NCI-H69 (cell line): ENCODE data around the gene LBP.
"Not testable (repeated sequence)": the region's sequence is repeated elsewhere in the genome, so short reads cannot be mapped to it uniquely, and the experiment has no call there.

Experiments used
- DNase-seq: peaks from one replicate; lab custom pipeline; 2025; lab: John Stamatoyannopoulos, UW

LBP gene

DNA sequence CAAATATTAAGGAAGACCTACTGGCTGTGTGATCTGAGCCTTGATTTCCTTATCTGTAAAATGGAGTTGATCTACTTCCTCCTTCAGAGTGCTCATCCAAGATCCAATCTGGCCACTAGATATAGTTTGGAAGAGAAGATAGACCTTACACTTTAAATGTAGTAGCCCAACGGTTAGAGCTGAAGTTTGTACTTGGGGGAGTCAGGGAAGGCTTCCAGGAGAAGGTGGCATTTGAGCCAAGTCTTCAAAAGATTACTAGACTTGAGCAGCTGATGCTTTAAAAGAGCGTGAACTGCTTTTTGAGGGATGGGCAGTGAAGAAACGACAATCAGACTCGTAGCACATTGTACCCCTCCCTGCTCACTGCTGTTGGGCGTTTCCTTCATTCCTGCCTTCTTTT, 3.6 kb downstream of the LBP start:
- no peak for DNase-seq

DNA sequence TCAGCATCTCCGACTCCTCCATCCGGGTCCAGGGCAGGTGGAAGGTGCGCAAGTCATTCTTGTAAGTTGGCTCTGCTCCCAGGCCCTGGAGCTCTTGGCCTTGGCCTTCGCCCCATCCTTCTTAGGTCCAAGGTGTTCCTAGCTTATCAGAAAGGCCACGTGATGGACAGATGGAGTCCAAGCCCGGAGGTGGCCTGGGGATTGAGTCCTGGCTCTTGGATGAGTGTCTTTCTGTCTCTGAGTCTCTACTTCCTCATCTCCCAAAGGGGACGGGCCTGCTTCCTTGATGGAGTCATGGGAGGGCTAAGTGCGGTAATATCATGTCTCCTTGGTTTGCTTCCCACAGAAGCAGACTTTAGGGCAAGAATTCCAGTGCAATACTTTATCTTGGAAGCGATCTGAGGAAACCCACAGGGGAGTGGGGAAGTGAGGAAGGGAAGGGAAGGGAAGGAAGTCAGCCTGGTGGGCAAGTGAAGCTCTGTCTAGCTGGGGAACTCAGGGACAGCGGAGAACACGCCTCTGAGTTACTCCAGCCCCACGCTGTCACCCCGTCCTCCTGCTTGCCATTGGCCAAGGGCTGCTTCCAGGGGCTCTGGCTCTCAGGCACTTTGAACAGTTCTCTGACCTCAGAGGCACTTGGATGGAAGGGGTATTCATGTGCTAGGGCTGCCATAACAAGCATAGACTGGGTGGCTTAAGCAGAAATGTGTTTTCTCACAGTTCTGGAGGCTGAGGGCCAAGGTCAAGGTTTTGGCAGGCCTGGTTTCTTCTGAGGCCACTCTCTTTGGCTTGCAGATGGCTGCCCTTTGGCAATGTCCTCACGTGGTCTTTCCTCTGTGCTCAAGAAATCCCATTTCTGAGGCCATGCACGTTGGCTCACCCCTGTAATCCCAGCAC, 4.8 kb downstream of the LBP start:
- no peak for DNase-seq

DNA sequence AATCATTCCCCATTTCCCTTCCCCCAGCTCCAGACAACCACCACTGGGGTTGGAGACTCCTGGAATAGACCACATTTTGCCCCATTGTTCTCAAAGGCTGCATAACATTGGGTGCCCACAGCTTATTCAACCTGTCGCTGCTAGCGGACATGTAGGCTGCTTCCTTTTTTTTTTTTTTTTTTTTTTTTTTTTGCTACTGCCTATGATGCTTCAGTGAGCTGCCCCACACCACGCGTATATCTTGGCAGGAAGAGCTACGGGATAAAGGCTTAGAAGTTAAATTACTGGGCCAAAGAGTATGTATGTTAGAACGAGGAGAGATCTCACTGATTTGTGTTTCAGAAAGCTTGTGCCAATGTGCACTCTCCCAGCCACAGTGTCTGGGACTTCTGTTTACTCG, 7.0 kb downstream of the LBP start:
- DNase-seq: no peak

DNA sequence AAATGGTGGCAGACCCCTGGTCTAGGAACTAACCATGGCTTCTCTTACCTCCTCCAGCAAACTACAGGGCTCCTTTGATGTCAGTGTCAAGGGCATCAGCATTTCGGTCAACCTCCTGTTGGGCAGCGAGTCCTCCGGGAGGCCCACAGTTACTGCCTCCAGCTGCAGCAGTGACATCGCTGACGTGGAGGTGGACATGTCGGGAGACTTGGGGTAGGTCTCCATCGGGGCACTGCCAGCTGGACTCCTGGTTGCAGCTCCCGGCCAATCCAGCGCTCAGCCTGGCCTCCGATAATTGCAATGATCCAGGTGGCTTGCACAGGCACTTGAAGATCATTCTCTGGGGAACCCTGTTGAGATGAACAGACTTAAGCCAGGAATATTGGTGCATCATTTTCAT, 7.9 kb downstream of the LBP start:
- no peak for DNase-seq

DNA sequence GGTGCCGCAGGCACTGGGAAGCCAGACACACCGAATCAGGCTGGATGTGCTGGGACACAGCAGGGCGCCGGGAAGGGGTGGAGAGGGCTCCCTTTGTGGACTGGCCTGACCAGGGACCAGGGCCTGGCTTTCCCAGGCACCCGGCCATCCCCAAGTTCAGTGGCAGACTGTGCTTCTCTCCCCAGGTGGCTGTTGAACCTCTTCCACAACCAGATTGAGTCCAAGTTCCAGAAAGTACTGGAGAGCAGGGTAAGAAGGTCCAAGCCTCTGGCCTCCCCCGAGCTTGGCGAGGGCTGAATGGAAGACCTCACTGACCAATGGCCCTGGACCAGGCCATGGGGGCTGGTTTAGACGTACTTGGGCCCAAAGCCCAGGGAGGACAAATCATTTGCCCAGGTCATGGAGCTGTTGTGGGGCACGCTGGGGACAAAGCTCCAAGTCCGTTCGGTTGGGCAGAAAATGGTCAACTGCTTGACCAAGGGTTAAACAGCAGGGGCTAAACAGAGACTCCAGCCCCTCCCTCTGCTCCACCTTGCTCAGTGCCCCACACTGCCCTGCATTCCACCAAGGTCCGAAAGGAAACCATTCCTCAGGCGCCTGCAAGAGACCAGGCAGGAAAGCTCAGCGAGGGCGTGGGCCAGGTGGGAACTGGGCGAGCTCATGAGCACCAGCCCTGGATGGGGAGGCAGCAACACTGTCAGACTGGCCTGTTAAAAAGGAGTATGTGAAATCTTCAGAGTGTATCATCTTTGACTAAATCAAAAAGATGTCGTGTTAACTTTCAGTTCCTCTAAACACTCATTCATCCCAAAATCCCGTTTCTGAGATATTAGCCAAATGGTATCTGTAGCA, 9.1 kb downstream of the LBP start:
- DNase-seq: no peak

DNA sequence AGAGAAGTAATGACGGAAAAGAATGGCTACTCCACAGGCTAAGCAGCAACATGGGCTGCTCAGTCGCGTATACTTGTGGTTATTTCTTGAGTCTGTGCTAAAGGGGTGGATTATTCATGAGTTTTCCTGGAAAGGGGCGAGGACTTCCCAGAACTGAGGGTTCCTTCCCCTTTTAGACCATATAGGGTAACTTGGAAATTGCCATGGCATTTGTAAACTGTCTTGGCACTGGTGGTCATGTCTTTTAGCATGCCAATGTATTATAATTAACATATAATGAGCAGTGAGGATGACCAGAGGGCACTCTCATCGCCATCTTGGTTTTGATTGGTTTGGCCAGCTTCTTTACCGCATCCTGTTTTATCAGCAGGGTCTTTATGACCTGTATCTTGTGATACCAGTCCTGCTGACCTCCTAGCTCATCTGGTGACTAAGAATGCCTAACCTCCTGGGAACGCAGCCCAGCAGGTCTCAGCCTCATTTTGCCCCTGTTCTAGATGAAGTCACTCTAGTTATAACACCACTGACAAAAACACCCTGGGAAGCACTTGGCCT, 11.4 kb downstream of the LBP start:
- DNase-seq: no peak

DNA sequence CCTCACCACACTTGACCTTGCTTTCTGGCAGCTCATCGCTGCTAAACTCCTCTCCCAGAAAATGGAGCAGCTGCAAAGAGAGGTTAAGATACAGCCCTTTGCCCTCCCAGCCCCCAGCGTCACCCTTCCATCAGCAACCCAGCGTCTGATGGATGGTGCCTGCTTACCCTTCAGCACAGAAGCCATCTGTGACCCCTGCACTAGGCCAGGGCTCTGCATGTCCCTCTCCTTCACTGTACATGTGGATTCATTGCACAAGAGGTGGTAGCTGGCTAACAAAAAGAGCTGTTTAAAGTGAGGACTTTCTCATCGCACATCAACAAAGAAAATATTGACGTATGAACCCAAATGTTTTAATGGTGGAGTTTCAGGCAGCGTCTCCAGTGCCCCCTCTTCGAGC, 12.3 kb downstream of the LBP start:
- no peak for DNase-seq

DNA sequence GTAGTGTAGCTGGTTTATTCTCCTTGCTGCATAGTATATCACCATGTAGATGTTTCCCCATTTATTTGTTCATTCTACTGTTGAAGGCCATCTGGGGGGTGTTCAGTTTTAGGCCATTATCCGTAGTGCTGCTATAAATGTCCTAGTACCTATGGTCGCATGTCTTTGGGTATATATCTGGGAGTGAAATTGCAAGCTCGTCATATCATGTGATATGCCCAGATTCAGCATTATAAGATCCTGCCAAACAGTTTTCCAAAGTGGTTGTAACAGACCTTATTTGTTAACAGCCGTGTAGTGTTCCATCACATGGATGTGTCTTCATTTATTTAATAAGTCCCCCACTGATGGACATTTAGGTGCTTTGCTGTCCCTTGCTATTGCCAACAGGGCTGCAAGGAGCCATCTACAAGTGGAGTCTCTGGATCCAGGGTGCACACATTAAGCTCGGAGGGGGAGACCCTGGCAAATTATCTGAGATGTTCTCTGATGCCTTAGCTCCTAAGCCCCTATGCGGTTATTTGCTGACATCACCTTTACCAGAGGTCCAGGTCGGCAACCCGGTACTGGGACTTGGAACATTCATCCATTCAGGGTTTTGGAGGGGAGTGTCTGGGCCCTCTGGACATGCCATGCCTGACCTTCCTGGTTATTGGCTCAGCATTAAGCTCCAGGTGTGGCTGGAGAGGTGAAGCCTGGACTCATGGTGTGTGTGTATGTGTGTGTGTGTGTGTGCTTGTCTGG, 16.9 kb downstream of the LBP start:
- no peak for DNase-seq

DNA sequence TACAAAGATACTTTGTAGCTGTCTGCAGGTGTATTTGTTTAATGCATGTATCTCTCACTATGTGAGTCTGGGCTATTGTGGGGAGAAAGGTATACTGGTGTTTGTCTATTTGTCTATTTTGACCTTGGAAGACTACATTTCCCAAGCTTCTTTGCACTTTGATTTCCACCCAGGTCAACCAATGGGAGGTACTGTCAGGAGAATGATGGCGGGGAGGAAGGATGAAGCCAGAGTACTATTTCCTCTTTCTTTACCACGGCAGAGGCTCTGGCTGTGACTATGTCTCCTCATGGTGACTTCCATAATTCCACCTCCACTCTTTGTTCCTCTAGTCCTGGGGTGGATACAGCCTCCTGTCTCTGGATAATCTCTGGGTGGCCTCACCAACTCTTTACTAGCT, 23.1 kb downstream of the LBP start:
- no peak for DNase-seq

DNA sequence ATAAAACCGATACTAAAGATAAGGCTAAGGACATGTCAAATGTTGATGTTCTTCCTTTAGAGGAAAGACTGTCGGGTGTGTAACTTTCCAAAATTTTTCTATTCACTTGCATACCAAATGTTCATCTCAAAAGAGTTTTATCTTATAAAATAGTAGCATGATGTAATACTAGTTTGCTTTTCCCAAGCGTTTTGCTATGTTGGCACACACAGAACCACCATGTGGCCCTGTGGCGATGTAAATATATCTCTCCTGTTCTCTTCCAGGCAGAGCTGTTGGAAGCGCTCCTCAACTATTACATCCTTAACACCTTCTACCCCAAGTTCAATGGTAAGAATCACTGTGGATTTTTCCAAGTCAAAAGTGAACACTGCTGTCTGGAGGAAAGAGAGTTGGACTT, 26.5 kb downstream of the LBP start:
- DNase-seq: no peak

DNA sequence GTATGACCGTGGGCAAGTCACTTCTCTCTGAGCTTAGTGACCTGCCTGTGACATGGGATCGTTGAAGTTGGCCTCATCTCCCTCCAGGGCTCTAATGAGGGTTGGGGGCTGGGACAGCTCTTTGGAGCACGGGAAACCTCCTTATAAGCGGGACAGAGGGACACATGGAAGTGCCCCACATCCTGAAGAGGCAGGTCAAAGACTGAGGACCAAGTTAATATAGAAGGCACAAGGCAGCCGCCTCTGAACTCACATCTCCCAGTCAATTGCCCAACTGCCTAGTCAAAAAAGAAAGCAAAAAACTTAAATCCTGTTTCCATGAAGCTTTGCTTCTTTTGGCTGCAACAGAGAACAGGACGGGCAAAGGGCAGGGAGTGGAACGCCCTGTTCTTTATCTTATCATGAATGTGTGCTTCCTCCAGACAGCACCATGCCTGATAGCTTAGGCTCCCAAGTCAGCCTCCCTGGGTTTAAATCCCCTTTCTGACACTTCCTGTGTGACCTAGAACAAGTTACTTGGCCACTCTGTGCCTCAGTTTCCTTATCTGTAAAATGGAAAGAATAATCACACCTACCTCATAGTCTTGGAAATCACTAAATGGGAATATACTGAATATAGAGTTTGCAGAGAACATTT, 27.1 kb downstream of the LBP start:
- DNase-seq: no peak

DNA sequence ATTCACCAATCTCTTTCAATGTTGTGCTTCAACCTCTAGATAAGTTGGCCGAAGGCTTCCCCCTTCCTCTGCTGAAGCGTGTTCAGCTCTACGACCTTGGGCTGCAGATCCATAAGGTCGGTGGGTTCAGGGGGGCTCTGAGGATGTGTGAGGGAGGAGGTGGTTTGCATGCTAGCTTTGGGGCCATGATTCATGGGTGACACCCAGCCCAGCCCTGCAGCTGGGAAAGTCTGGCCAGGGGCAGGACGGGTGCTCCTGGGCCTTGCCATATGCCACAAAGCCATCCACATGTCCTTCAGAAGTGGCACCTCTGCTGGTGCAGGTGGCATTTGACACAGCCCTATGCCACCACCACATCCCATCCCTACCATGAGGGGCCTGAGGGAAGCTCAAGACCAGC, 27.6 kb downstream of the LBP start:
- no peak for DNase-seq

DNA sequence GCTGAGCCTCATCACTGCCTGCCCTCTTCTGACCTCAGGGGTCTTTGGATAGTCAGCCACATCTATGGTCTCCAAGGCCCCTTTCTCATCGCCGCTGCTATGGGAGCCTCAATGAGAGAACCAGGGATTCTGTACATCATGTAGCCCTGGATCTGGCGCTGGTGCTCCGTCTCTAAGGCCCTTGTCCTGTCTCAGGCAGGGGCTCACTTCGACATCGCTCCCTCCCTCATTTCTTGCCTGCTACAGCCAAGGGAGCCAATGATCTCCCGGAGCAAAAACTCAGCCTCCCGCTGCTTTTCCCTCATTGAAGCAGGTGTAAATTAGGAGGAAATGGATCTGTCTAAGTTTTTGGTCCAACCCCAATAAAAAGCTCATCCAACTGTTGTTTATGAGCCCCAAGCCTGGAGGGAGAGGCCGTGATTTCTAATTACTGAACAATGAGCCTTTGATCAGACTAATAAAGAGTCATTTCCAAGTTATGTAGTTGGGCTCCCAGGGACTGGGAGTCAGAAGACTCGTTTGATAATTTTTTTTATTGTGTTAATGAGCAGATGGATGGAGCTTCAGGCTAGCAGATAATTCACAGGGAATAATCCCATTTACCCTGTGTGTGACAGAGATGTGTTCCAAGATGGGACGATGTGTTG, 30.9 kb downstream of the LBP start:
- DNase-seq: no peak

DNA sequence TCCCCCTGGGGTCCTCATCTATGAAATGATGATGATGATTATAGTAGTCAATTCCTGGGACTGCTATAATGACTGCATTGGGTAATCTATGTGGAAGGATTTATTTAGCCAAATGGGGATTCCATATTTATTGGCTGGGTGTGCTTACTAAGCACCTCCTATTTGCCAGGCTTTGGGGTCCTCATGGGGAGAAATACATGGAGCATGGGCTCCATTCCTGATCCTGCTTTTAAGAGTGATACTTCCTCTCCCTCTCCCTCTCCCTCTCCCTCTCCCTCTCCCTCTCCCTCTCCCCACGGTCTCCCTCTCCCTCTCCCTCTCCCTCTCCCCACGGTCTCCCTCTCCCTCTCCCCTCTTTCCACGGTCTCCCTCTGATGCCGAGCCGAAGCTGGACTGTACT, 31.6 kb downstream of the LBP start:
- DNase-seq: not testable (repeated sequence)

DNA sequence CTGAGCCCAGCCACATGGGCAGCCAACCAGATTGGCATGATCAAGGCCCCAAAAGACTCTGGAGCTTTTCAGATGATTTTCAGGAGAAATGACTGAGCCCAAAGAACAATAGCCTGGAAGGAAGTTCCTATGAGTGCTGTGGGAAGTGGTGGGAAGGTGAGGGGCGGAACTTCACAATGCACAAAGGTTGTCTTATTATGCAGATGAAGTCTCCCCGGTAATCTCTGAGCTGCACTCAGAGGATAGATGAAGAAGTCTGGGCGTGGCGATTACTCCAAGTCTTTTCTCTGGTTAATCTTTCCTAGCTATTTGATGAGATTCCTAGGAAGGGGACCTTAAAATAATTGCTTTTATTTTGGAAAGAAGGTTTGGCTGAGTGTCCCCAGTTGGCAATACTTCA, 36.9 kb downstream of the LBP start:
- DNase-seq: no peak

DNA sequence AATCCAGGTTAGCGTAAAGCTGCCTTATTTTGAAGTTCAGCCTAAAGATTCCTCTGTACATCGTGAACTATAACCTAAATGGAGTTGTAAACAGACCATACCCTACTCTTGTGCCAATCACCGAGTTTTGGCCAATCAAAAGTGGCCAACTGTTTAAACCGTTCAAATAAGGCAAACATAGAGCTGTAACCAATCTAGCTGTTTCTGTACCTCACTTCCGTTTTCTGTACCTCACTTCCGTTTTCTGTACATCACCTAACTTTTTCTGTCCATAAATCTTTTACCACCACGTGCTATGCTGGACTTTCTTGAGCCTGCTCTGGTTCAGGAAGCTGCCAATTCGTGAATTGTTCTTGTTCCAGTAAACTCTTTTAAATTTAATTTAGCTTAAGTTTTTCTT, 39.7 kb downstream of the LBP start:
- no peak for DNase-seq

DNA sequence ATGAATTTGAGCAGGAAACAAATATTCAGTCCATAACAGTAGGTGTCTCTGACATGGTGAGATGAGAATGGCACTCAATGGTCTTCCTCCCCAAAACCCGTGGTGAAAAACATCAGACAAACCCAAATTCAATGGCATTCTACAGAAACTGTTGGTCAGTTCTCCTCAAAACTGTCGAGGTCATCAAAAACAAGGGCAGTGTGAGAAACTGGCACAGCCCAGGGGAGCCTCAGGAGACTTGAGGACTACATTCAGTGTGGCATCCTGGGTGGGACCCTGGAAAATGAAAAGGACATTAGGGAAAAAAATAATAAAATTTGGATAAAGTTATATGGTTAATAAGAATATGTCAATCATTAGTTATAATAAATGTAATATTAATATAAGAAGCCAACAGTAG, 40.6 kb downstream of the LBP start:
- no peak for DNase-seq

DNA sequence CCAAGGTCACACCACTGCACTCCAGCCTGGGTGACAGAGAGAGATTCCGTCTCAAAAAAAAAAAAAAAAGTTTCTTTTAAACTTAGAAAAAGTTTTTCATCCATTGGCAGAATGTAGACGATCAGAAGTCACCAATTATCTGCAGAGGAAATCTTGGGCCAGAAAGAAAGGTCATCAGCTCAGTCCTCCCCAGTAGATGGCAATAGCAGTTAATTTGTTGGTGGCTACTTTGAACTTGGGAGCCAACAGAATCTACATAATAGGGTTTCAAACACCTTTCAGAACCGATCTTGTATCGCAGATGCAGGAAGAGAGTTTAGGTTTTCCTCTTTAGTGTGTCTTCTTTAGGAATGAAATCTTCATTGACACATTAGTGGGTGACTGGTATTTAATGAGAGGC, 41.7 kb downstream of the LBP start:
- DNase-seq: no peak

DNA sequence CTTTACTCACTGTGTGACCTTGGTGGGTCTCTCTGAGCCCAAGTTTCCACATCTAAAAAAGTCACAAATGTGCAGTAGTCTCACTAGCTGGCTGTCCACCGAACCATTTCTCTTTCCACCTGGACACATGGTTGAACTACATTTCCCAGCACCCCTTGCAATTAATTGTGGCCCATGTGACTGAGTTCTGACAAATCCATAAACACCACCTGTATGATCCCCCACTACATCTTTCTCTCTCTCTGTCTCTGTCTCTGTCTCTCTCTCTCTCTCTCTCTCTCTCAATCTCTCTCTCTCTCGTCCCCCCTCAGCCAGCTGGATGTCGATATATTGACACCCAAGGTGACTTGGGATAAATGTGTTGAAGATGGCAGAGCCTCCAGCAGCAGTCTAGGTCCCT, 46.1 kb downstream of the LBP start:
- no peak for DNase-seq

DNA sequence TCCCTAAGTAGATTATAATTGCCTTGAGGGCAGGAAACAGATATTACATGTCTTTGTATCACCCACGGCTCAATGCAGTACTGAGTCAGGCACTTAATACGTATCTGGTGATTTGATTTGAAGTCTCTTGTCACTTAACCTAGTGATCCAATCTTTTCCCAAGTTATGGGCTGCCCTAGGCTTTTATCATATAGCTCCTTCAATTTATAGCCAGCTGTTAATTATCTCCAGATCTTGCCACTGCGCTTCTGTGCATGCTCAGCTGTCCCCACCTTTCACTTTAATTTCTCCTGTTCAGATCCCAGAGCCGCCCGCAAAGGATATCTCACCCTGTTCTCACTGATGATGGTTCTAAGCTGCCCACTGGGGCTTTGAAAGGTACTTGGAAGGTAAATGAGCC, 47.0 kb downstream of the LBP start:
- DNase-seq: no peak

DNA sequence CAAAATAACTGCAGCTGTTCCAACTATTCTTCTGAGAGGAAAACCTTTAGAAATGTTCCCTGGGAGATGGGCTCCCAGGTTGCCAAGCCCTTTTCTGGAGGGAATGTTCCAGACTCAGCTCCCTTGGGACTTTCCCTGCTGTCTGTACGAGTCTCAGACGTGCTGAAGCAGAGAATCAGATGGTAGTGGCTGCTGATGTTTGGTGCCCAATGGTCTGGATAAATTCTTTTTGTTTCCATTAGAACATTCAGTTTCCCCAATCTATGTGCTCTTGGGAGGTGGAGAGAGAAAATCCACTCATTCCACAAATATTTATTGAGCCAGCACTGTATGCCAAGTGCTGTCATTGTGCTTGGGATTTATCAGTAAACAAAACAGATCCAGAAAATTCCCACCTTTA, 48.9 kb downstream of the LBP start:
- DNase-seq: no peak
